K562 (cell line): ENCODE results near the gene TTYH2. TPM values are rescaled to one million over a fixed set of nuclear protein-coding genes. Genes with fewer than 3 reads are reported as not detected.

ENCODE experiments used
- ATAC-seq: fragments of 200-7000 bp; cut with Tn5 transposase; 3 replicates; pipeline ENCODE4 v1.9.1; 2020; ENCODE audit warnings: moderate library complexity
- BruUV-seq: library from RNA; stranded (reverse); fragments of 400-500 nt; replicated peaks from 2 replicates; lab custom pipeline; 2021; lab: Mats Ljungman, UMichigan
- CTCF ChIA-PET: fragments of 300-600 bp; formaldehyde crosslinking; extraction: SDS; loops from one replicate; lab custom pipeline; 2021; ENCODE audit warnings: low intra/inter-chr PET ratio; lab: Yijun Ruan, JAX
- POLR2A ChIA-PET: fragments of 300-600, 350-650 bp; sonication (Branson Sonifier 250); formaldehyde crosslinking; extraction: SDS; loops from one replicate; lab custom pipeline; 2021; ENCODE audit warnings: antibody characterized with exemption, inconsistent platforms; lab: Yijun Ruan, JAX
- DNase-seq, 4 experiments: peaks; one replicate each; pipeline versions ENCODE4 v3.0.0 to v3.0.0-alpha.2; 2011 to 2018; ENCODE audit warnings: low spot score in 3 of 4, mixed read lengths in 3 of 4; ENCODE audit errors: extremely low read depth in 1 of 4
- FAIRE-seq: peaks from 2 replicates; lab custom pipeline; 2011; peaks lifted over from hg19 to GRCh38; lab: Jason Lieb, UNC
- H2AFZ ChIP-seq: 2 replicates; pipeline ENCODE4 v1.6.0; 2011; ENCODE audit warnings: low read depth, low read length, control low read depth, inconsistent platforms
- H3K27ac ChIP-seq: fragments of 200-600 bp; 3 replicates; pipeline ENCODE4 v1.8.0; 2011; ENCODE audit warnings: low read depth, mild to moderate bottlenecking, control low read depth, inconsistent platforms, low read length, moderate library complexity, mixed read lengths; ENCODE audit errors: extremely low read depth
- H3K27me3 ChIP-seq, 2 experiments: fragments of 300-600 bp in 1 of 2; 2 replicates in 1 of 2; 3 replicates in 1 of 2; pipeline versions ENCODE4 v1.6.0 to v1.8.0; 2011; ENCODE audit warnings: inconsistent platforms in 2 of 2, low read length in 2 of 2, mild to moderate bottlenecking in 1 of 2, mixed read lengths in 1 of 2, moderate library complexity in 1 of 2; ENCODE audit not compliant: control insufficient read depth in 2 of 2, insufficient read depth in 2 of 2
- H3K36me3 ChIP-seq: fragments of 300-600 bp; 3 replicates; pipeline ENCODE4 v1.8.0; 2011; ENCODE audit warnings: mild to moderate bottlenecking, low read length, inconsistent platforms; ENCODE audit not compliant: control insufficient read depth, insufficient read depth
- H3K4me1 ChIP-seq, 2 experiments: fragments of 200-600 bp in 1 of 2; replicated peaks in 1 of 2; 2 replicates in 1 of 2; 3 replicates in 1 of 2; pipeline versions ENCODE4 v1.5.1 to v1.8.0; 2011; ENCODE audit warnings: inconsistent platforms in 2 of 2, low read length in 2 of 2, mild to moderate bottlenecking in 1 of 2, mixed read lengths in 1 of 2, moderate library complexity in 1 of 2; ENCODE audit not compliant: control insufficient read depth in 2 of 2, insufficient read depth in 2 of 2
- H3K4me2 ChIP-seq: 2 replicates; pipeline ENCODE4 v1.6.1; 2011; ENCODE audit warnings: low read length, control low read depth, inconsistent platforms, mixed read lengths; ENCODE audit not compliant: insufficient read depth
- H3K4me3 ChIP-seq: fragments of 200-600 bp; sonication (generic), shearing (Covaris generic); 2 replicates; pipeline ENCODE4 v1.5.1; 2016; ENCODE audit warnings: control low read depth, inconsistent platforms
- H3K79me2 ChIP-seq: fragments of 200-600 bp; 3 replicates; pipeline ENCODE4 v1.8.0; 2011; ENCODE audit warnings: low read length, inconsistent platforms; ENCODE audit not compliant: control insufficient read depth, insufficient read depth
- H3K9ac ChIP-seq, 2 experiments: 2 replicates each; pipeline versions ENCODE4 v1.6.0 to v1.6.1; 2011; ENCODE audit warnings: low read depth in 2 of 2, low read length in 2 of 2, control low read depth in 1 of 2, inconsistent platforms in 1 of 2, mild to moderate bottlenecking in 1 of 2, mixed read lengths in 1 of 2; ENCODE audit not compliant: insufficient read depth in 1 of 2
- H3K9me1 ChIP-seq: one replicate; pipeline ENCODE4 v1.6.0; 2011; ENCODE audit warnings: inconsistent platforms, mild to moderate bottlenecking, low read length, moderate library complexity; ENCODE audit not compliant: control insufficient read depth, insufficient read depth
- H3K9me3 ChIP-seq: replicated peaks from 2 replicates; pipeline ENCODE4 v1.5.1; 2011; ENCODE audit warnings: low read depth, low read length, inconsistent platforms; ENCODE audit not compliant: control insufficient read depth, insufficient read depth
- H4K20me1 ChIP-seq: replicated peaks from 2 replicates; pipeline ENCODE4 v1.6.1; 2011; ENCODE audit warnings: low read length, inconsistent platforms, mixed read lengths; ENCODE audit not compliant: control insufficient read depth, insufficient read depth
- CBFA2T3 ChIP-seq: fragments of 450-650 bp; IDR thresholded peaks from 2 replicates; pipeline ENCODE4 v1.6.1; 2017
- CXXC5 ChIP-seq: fragments of 250-450 bp; sonication (Bioruptor Pico); IDR thresholded peaks from 2 replicates; pipeline ENCODE4 v1.8.0; 2022; ENCODE audit warnings: inconsistent platforms, mild to moderate bottlenecking, moderate library complexity
- EWSR1 ChIP-seq: fragments of 450-650 bp; IDR thresholded peaks from 2 replicates; pipeline ENCODE4 v1.6.1; 2018; ENCODE audit warnings: borderline replicate concordance, mild to moderate bottlenecking, low read depth, moderate library complexity; ENCODE audit not compliant: partially characterized antibody
- HLTF ChIP-seq: fragments of 450-650 bp; IDR thresholded peaks from 2 replicates; pipeline ENCODE4 v1.6.1; 2016
- KLF16 ChIP-seq: IDR thresholded peaks from 2 replicates; pipeline ENCODE4 v1.6.1; 2016; ENCODE audit warnings: antibody characterized with exemption
- MBD2 ChIP-seq: sonication (generic); IDR thresholded peaks from 2 replicates; pipeline ENCODE4 v1.6.1; 2016; ENCODE audit warnings: low read depth, borderline replicate concordance
- MTA2 ChIP-seq: fragments of 450-650 bp; IDR thresholded peaks from 2 replicates; pipeline ENCODE4 v1.6.1; 2016; ENCODE audit warnings: low read depth
- RAD21 ChIP-seq, 2 experiments: fragments of 250-450 bp in 1 of 2; fragments of 450-650 bp in 1 of 2; sonication (Bioruptor Pico) in 1 of 2; formaldehyde crosslinking in 1 of 2; IDR thresholded peaks in 1 of 2; conservative IDR thresholded peaks in 1 of 2; 2 replicates each; pipeline versions ENCODE4 v1.4.0 to v1.8.0; 2020 to 2022; ENCODE audit warnings: mild to moderate bottlenecking in 2 of 2, moderate library complexity in 1 of 2
- RCOR1 ChIP-seq, 2 experiments: IDR thresholded peaks; 2 replicates each; pipeline ENCODE4 v1.6.1; 2012; ENCODE audit warnings: low read depth in 2 of 2, low read length in 2 of 2, borderline replicate concordance in 1 of 2, improper control_type of control experiment in 1 of 2
- TRIM28 ChIP-seq: fragments of 450-650 bp; IDR thresholded peaks from 2 replicates; pipeline ENCODE4 v1.6.1; 2017
- ZFP30 ChIP-seq: fragments of 250-450 bp; sonication (Bioruptor Pico); IDR thresholded peaks from 2 replicates; pipeline ENCODE4 v1.8.0; 2022; ENCODE audit warnings: moderate library complexity, mild to moderate bottlenecking, inconsistent platforms, borderline replicate concordance
- ZNF197 ChIP-seq: fragments of 200-800 bp; sonication (Bioruptor generic); IDR thresholded peaks from 2 replicates; pipeline ENCODE4 v1.6.1; 2016; ENCODE audit warnings: low read depth, missing genetic modification characterization, missing compliant biosample characterization
- WGBS: fragments of 100-300 bp; shearing (Covaris generic); methylation state at CpG from one replicate; pipeline ENCODE4 v1.1.6; 2016; ENCODE audit warnings: low coverage, mixed read lengths; ENCODE audit not compliant: insufficient coverage; ENCODE audit errors: missing lambda C conversion rate; 5-methylcytosine and 5-hydroxymethylcytosine counted together
- in situ Hi-C: fragments of 300-500 bp; cut with MboI; formaldehyde crosslinking; loops from 4 replicates; pipeline ENCODE4 v1.15.0; 2018; ENCODE audit warnings: inconsistent platforms, mixed read lengths
- intact Hi-C: fragments of 100-400 bp; cut with micrococcal nuclease; formaldehyde crosslinking; loops from 2 replicates; pipeline ENCODE4 v1.14.2; 2022
- polyA plus RNA-seq, 8 experiments: library from polyadenylated mRNA; depleted of rRNA in 4 of 8; stranded (reverse) in 5 of 8; unstranded in 3 of 8; fragments of >200 nt; fragmentation: Nextera tagmentation in 2 of 8; fragmentation: Illumina TruSeq in 1 of 8; extraction: Ambion mirVana in 2 of 8; extraction: Trizol in 1 of 8; gene quantifications; 2 replicates each; pipeline versions ENCODE4 v1.2.1 to v1.2.3, GENCODE V29; 2011 to 2014; ENCODE audit warnings: inconsistent platforms in 1 of 8, missing spikeins in 1 of 8
- total RNA-seq, 7 experiments: library from RNA; depleted of rRNA in 6 of 7; stranded (reverse); fragments of >200 nt in 6 of 7; fragmentation: Illumina TruSeq in 2 of 7; extraction: Trizol in 2 of 7; gene quantifications; 2 replicates each; pipeline versions ENCODE4 v1.2.1 to v1.2.3, GENCODE V29; 2011 to 2021; ENCODE audit warnings: low replicate concordance in 1 of 7
- TF ChIP-seq, protein P1 (sequence below), 3 experiments: IDR thresholded peaks in 2 of 3; conservative IDR thresholded peaks in 1 of 3; 2 replicates each; pipeline ENCODE4 v1.5.1; 2011 to 2012; ENCODE audit warnings: low read length in 3 of 3, mild to moderate bottlenecking in 3 of 3, control low read depth in 2 of 3, improper control_type of control experiment in 1 of 3, inconsistent platforms in 1 of 3, low read depth in 1 of 3, mixed read lengths in 1 of 3, moderate library complexity in 1 of 3; ENCODE audit not compliant: insufficient read depth in 2 of 3
- TF ChIP-seq, protein P2 (sequence below), 2 experiments: fragments of 450-650 bp; IDR thresholded peaks; 2 replicates each; pipeline ENCODE4 v1.6.1; 2016

The TTYH2 gene
- total and polyA plus RNA-seq, 9 of the 15 experiments (the other 6 are each of a cell fraction or from before 2014, with no cell fraction given) = 0.03 to 2.0 (median 0.91) TPM

DNA sequence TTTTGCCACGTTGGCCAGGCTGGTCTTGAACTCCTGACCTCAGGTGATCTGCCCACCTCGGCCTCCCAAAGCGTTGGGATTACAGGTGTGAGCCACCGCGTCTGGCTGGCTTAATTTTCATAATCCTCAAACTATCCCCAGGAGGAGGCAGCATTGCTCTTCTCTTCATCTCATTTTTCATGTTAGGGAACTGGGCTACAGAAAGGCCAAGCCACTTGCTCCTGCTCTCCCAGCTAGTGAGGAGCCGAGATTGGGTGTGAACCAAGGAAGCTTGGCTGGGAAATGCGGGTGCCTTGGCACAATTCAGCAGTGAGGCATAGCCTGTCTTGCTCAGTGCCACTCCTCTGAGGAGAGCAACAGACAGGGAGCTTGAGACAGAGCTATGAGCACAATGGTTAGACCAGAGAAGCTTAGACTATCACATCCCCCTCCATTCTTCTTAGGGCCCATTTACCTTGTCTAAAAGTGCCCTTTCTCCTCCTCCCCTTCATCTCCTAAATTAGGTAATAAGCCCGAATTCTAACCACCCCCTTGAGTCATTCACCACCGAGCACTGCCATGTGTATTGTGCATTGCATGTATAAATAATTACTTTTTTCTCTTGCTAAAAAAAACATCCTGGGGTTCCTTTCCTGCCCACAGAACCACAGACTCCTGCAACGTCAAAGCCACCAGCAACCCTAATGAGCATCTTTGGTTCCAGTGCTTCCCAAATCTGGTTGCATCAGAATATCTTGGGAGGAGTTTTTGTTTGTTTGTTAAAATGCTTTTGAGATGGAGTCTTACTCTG, 92.7 kb downstream of the TTYH2 start (continued):
- TF ChIP-seq RAD21 (CRISPR knock-in tag; conservative IDR thresholded peaks at IDR 0.05 in 1 of 2, IDR thresholded peaks at IDR 0.05 in 1 of 2) (peak in 1 of 2 experiments; percentile 68; a peak in 2 of 4 replicates), CBFA2T3 (no peak), ZNF197 (no peak), TRIM28 (no peak)
- TF ChIP-seq, protein P1, sequence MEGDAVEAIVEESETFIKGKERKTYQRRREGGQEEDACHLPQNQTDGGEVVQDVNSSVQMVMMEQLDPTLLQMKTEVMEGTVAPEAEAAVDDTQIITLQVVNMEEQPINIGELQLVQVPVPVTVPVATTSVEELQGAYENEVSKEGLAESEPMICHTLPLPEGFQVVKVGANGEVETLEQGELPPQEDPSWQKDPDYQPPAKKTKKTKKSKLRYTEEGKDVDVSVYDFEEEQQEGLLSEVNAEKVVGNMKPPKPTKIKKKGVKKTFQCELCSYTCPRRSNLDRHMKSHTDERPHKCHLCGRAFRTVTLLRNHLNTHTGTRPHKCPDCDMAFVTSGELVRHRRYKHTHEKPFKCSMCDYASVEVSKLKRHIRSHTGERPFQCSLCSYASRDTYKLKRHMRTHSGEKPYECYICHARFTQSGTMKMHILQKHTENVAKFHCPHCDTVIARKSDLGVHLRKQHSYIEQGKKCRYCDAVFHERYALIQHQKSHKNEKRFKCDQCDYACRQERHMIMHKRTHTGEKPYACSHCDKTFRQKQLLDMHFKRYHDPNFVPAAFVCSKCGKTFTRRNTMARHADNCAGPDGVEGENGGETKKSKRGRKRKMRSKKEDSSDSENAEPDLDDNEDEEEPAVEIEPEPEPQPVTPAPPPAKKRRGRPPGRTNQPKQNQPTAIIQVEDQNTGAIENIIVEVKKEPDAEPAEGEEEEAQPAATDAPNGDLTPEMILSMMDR (IDR thresholded peaks at IDR 0.05 in 2 of 3, conservative IDR thresholded peaks at IDR 0.05 in 1 of 3; ENCODE audit: insufficient read depth in 2 of 3, low read depth in 1 of 3, low read length in 3 of 3) = peak; percentile 36 to 49 (median 47); a peak in 3 of 6 replicates

DNA sequence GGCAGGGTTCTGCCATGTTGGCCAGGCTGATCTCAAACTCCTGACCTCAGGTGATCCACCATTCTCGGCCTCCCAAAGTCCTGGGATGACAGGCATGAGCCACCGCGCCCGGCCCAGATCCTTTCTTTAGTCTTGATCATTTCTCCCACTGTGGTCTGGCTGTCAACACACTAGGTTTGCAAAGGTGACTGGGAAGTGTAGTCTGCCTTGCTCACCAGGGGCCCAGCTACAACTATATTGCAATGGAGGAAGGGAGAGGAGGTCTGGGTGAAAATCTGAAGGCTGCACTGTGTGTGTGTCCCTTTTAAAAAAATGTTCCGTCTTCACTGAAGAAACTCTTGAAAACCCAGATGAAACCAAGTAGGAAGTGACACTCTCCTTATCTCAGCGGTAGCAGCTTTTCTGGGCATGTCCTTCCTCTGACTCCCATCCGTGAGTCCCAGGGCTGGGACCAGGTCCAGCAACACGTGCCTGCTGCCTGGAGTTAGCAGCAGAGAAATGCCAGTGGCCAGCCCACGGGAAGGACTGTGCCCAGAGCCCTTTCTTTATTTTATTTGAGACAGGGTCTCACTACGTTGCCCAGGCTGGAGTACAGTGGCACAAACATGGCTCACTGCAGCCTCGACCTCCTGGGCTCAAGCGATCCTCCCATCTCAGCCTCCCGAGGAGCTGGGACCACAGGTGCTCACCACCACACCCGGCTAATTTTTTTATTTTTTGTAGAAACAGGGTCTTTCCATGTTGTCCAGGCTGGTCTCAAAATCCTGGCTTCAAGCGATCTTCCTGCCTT, 94.8 kb downstream of the TTYH2 start:
- FAIRE-seq = peak; percentile 86
- Histone ChIP-seq H3K4me2 (no peak overlapping the region; the same call in 1 of the 2 replicates), H3K27me3 (peaks cover 2 to 23% of the 10 kb centered on the region in 2 experiments; a peak in 4 of 5 replicates), H4K20me1 (no peaks in the 10 kb centered on the region), H3K9ac (peak overlapping the region in 1 of 2 experiments; percentile 26; a peak in 1 of 4 replicates), H3K36me3 (no peaks in the 10 kb centered on the region), H2AFZ (peak overlapping the region; percentile 68; the same call in 1 of the 2 replicates), H3K27ac (no peak overlapping the region), H3K4me1 (peaks cover 0 to 9% of the 10 kb centered on the region in 2 experiments; a peak in 1 of 5 replicates), H3K9me3 (peaks cover 8% of the 10 kb centered on the region; the same call in 1 of the 2 replicates), H3K9me1 (no peaks in the 10 kb centered on the region), H3K79me2 (no peaks in the 10 kb centered on the region), H3K4me3 (no peak overlapping the region)
- DNase-seq = peak in 3 of 4 experiments; percentile 35 to 65 (median 57)
- peak; percentile 71 for ATAC-seq
- 18% methylated on average over 15 of the region's 15 CpGs for WGBS
- CTCF ChIA-PET = no interaction called here
- in situ Hi-C loops = no loop called here
- POLR2A ChIA-PET = interaction anchor here (0.6 to 1.5 kb wide), 4 partner anchors 11 to 41 kb away, joined by 3 to 4 read pairs (median 3); no protein-coding TSS in a partner anchor
- BruUV-seq = no TSS peak
- intact Hi-C loops = no loop called here
- TF ChIP-seq ZFP30 (CRISPR knock-in tag) (no peak), EWSR1 (no peak), MBD2 (no peak), CXXC5 (no peak), HLTF (no peak), KLF16 (peak; percentile 26; the same call in 1 of the 2 replicates), MTA2 (no peak), RCOR1 (IDR thresholded peaks at IDR 0.05; ENCODE audit: borderline replicate concordance in 1 of 2, low read depth in 2 of 2, low read length in 2 of 2) (peak in 1 of 2 experiments; percentile 58; a peak in 1 of 4 replicates)
- TF ChIP-seq, protein P2, sequence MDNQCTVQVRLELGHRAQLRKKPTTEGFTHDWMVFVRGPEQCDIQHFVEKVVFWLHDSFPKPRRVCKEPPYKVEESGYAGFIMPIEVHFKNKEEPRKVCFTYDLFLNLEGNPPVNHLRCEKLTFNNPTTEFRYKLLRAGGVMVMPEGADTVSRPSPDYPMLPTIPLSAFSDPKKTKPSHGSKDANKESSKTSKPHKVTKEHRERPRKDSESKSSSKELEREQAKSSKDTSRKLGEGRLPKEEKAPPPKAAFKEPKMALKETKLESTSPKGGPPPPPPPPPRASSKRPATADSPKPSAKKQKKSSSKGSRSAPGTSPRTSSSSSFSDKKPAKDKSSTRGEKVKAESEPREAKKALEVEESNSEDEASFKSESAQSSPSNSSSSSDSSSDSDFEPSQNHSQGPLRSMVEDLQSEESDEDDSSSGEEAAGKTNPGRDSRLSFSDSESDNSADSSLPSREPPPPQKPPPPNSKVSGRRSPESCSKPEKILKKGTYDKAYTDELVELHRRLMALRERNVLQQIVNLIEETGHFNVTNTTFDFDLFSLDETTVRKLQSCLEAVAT (IDR thresholded peaks at IDR 0.05) = no peak
